Liver (tissue), 9 donors: ENCODE measurements around the gene WDR12. TPM values are rescaled to one million over a fixed set of nuclear protein-coding genes. Genes with fewer than 3 reads are reported as not detected.

Experiments
- DNase-seq: peaks from one replicate; pipeline ENCODE4 v3.0.0-alpha.2; 2017; ENCODE audit warnings: low spot score
- H3K27ac ChIP-seq, 2 donors: one replicate each; pipeline ENCODE4 v1.7.0; 2013; ENCODE audit warnings: inconsistent platforms in 2 of 2, low read length in 2 of 2, control low read depth in 1 of 2, low read depth in 1 of 2, mild to moderate bottlenecking in 1 of 2
- H3K27me3 ChIP-seq, 4 donors: one replicate each; pipeline versions ENCODE4 v1.6.1 to v1.7.0; 2013; ENCODE audit warnings: low read length in 3 of 4, inconsistent platforms in 1 of 4, mild to moderate bottlenecking in 1 of 4, moderate library complexity in 1 of 4; ENCODE audit not compliant: control insufficient read depth in 4 of 4, insufficient read depth in 4 of 4
- H3K36me3 ChIP-seq, 4 donors: one replicate each; pipeline versions ENCODE4 v1.6.1 to v1.7.0; 2013; ENCODE audit warnings: low read length in 3 of 4, mild to moderate bottlenecking in 3 of 4, low read depth in 1 of 4, moderate library complexity in 1 of 4; ENCODE audit not compliant: control insufficient read depth in 4 of 4, insufficient read depth in 3 of 4
- H3K4me1 ChIP-seq, 4 donors: one replicate each; pipeline versions ENCODE4 v1.6.1 to v1.7.0; 2013; ENCODE audit warnings: low read length in 3 of 4, mild to moderate bottlenecking in 3 of 4, moderate library complexity in 1 of 4; ENCODE audit not compliant: control insufficient read depth in 4 of 4, insufficient read depth in 4 of 4
- H3K4me3 ChIP-seq, 3 donors: one replicate each; pipeline versions ENCODE4 v1.6.1 to v1.7.0; 2013; ENCODE audit warnings: low read length in 3 of 3, control low read depth in 1 of 3, low read depth in 1 of 3, mild to moderate bottlenecking in 1 of 3
- H3K9ac ChIP-seq, 2 donors: one replicate each; pipeline ENCODE4 v1.7.0; 2013; ENCODE audit warnings: low read length in 2 of 2, mild to moderate bottlenecking in 2 of 2, moderate library complexity in 2 of 2, control low read depth in 1 of 2, low read depth in 1 of 2
- H3K9me3 ChIP-seq, 4 donors: one replicate each; pipeline versions ENCODE4 v1.6.1 to v1.7.0; 2013; ENCODE audit warnings: low read length in 3 of 4; ENCODE audit not compliant: control insufficient read depth in 4 of 4
- ATF3 ChIP-seq: IDR thresholded peaks from 2 replicates; pipeline ENCODE4 v1.6.1; 2016; ENCODE audit warnings: antibody characterized with exemption
- CTCF ChIP-seq: fragments of 150-350 bp; IDR thresholded peaks from 2 replicates; pipeline ENCODE4 v1.5.1; 2017; ENCODE audit warnings: improper control_type of control experiment, low read depth, low read length; ENCODE audit not compliant: missing input control
- EGR1 ChIP-seq, 2 donors: IDR thresholded peaks; 2 replicates each; pipeline ENCODE4 v1.6.1; 2016 to 2018; ENCODE audit warnings: antibody characterized with exemption in 2 of 2, low read depth in 2 of 2
- FOXA1 ChIP-seq: IDR thresholded peaks from 2 replicates; pipeline ENCODE4 v1.6.1; 2016; ENCODE audit warnings: antibody characterized with exemption
- FOXA2 ChIP-seq: IDR thresholded peaks from 2 replicates; pipeline ENCODE4 v1.6.1; 2016; ENCODE audit warnings: antibody characterized with exemption
- GABPA ChIP-seq, 2 donors: IDR thresholded peaks in 1 of 2; conservative IDR thresholded peaks in 1 of 2; 2 replicates each; pipeline ENCODE4 v1.6.1; 2016; ENCODE audit warnings: antibody characterized with exemption in 2 of 2, mild to moderate bottlenecking in 1 of 2, moderate library complexity in 1 of 2
- HNF4A ChIP-seq, 2 donors: conservative IDR thresholded peaks; 2 replicates each; pipeline ENCODE4 v1.6.1; 2016; ENCODE audit warnings: antibody characterized with exemption in 2 of 2, mild to moderate bottlenecking in 2 of 2
- HNF4G ChIP-seq: IDR thresholded peaks from 2 replicates; pipeline ENCODE4 v1.6.1; 2016; ENCODE audit warnings: antibody characterized with exemption
- JUND ChIP-seq, 2 donors: IDR thresholded peaks; 2 replicates each; pipeline ENCODE4 v1.6.1; 2016; ENCODE audit warnings: antibody characterized with exemption in 2 of 2
- MAX ChIP-seq: IDR thresholded peaks from 2 replicates; pipeline ENCODE4 v1.6.1; 2016; ENCODE audit warnings: antibody characterized with exemption
- NR2F2 ChIP-seq: IDR thresholded peaks from 2 replicates; pipeline ENCODE4 v1.6.1; 2016; ENCODE audit warnings: antibody characterized with exemption
- RAD21 ChIP-seq, 2 donors: IDR thresholded peaks; 2 replicates each; pipeline ENCODE4 v1.6.1; 2016; ENCODE audit warnings: antibody characterized with exemption in 2 of 2, mild to moderate bottlenecking in 2 of 2
- REST ChIP-seq: IDR thresholded peaks from 2 replicates; pipeline ENCODE4 v1.6.1; 2016; ENCODE audit warnings: antibody characterized with exemption, mild to moderate bottlenecking
- RXRA ChIP-seq, 2 donors: IDR thresholded peaks; 2 replicates each; pipeline ENCODE4 v1.6.1; 2017 to 2018; ENCODE audit warnings: antibody characterized with exemption in 2 of 2, mild to moderate bottlenecking in 1 of 2
- SP1 ChIP-seq: IDR thresholded peaks from 2 replicates; pipeline ENCODE4 v1.6.1; 2018; ENCODE audit warnings: antibody characterized with exemption, mild to moderate bottlenecking
- TAF1 ChIP-seq: conservative IDR thresholded peaks from 2 replicates; pipeline ENCODE4 v1.6.1; 2016; ENCODE audit warnings: antibody characterized with exemption, mild to moderate bottlenecking
- YY1 ChIP-seq: IDR thresholded peaks from 2 replicates; pipeline ENCODE4 v1.6.1; 2016; ENCODE audit warnings: antibody characterized with exemption, mild to moderate bottlenecking
- ZBTB33 ChIP-seq: IDR thresholded peaks from 2 replicates; pipeline ENCODE4 v1.6.1; 2016; ENCODE audit warnings: antibody characterized with exemption
- WGBS: extraction: QIAGEN DNeasy Blood & Tissue Kit; methylation state at CpG from one replicate; pipeline ENCODE4 v1.1.7; 2013; 5-methylcytosine and 5-hydroxymethylcytosine counted together
- polyA plus RNA-seq, 2 donors: library from polyadenylated mRNA; stranded (reverse) in 1 of 2; unstranded in 1 of 2; fragments of 200-250 nt in 1 of 2; fragments of >200 nt in 1 of 2; fragmentation: Nextera tagmentation in 1 of 2; extraction: Ambion mirVana in 1 of 2; gene quantifications; one replicate each; pipeline versions ENCODE4 v1.2.1 to v1.2.3, GENCODE V29; 2013 to 2015
- total RNA-seq, 2 donors: library from RNA; depleted of rRNA; stranded (reverse); fragments of >200 nt; gene quantifications; one replicate each; pipeline ENCODE4 v1.2.3, GENCODE V29; 2014
- donor health status: healthy.
- donor health status: healthy.
- donor health status: healthy.
- donor health status: healthy.
- donor health status: healthy.

Gene WDR12
- total and polyA plus RNA-seq, 4 donors = 6.6 to 26.1 (median 18.4) TPM

- TF ChIP-seq RAD21 (IDR thresholded peaks at IDR 0.05) (no peak), RXRA (IDR thresholded peaks at IDR 0.05) (no peak), HNF4G (no peak), SP1 (no peak)
- H3K4me3 ChIP-seq = no peak overlapping the region
- no peaks in the 10 kb centered on the region for H3K4me1 ChIP-seq
- 88% methylated on average over 4 of the region's 4 CpGs for WGBS
- H3K9ac ChIP-seq = no peak overlapping the region
- H3K36me3 ChIP-seq = peaks cover 8 to 24% (median 9%) of the 10 kb centered on the region in 4 donors
- H3K27me3 ChIP-seq = no peaks in the 10 kb centered on the region
- no peak overlapping the region for H3K27ac ChIP-seq
- no peak for DNase-seq
- no peaks in the 10 kb centered on the region for H3K9me3 ChIP-seq
Observed at GRCh38 chr2:202881570-202881969, 29.9 kb downstream of the WDR12 start.

- Histone ChIP-seq H3K9ac (no peak overlapping the region), H3K27me3 (no peaks in the 10 kb centered on the region), H3K4me1 (no peaks in the 10 kb centered on the region), H3K9me3 (no peaks in the 10 kb centered on the region), H3K36me3 (peaks cover 2 to 11% (median 3%) of the 10 kb centered on the region in 4 donors), H3K4me3 (no peak overlapping the region), H3K27ac (no peak overlapping the region)
- DNase-seq = no peak
- no peak for TF ChIP-seq YY1
- TF ChIP-seq HNF4G = no peak
- TF ChIP-seq RXRA (IDR thresholded peaks at IDR 0.05) = no peak
- TF ChIP-seq TAF1 = no peak
- no peak for TF ChIP-seq JUND (IDR thresholded peaks at IDR 0.05)
- no peak for TF ChIP-seq REST
- no peak for TF ChIP-seq SP1
- no peak for TF ChIP-seq GABPA (IDR thresholded peaks at IDR 0.05 in 1 of 2, conservative IDR thresholded peaks at IDR 0.05 in 1 of 2)
- TF ChIP-seq HNF4A (conservative IDR thresholded peaks at IDR 0.05) = no peak
- no peak for TF ChIP-seq NR2F2
- no peak for TF ChIP-seq RAD21 (IDR thresholded peaks at IDR 0.05)
- TF ChIP-seq FOXA2 = no peak
- TF ChIP-seq CTCF = no peak
- no peak for TF ChIP-seq ATF3
- no peak for TF ChIP-seq ZBTB33
- TF ChIP-seq MAX = no peak
- no peak for TF ChIP-seq EGR1 (IDR thresholded peaks at IDR 0.05; ENCODE audit: low read depth in 2 of 2)
- no peak for TF ChIP-seq FOXA1
- WGBS = 98% methylated on average over 2 of the region's 2 CpGs
Observed at GRCh38 chr2:202877699-202878098, 33.8 kb downstream of the WDR12 start.
